Measurements from ENCODE around the gene ARRDC4.

ARRDC4 gene

DNA sequence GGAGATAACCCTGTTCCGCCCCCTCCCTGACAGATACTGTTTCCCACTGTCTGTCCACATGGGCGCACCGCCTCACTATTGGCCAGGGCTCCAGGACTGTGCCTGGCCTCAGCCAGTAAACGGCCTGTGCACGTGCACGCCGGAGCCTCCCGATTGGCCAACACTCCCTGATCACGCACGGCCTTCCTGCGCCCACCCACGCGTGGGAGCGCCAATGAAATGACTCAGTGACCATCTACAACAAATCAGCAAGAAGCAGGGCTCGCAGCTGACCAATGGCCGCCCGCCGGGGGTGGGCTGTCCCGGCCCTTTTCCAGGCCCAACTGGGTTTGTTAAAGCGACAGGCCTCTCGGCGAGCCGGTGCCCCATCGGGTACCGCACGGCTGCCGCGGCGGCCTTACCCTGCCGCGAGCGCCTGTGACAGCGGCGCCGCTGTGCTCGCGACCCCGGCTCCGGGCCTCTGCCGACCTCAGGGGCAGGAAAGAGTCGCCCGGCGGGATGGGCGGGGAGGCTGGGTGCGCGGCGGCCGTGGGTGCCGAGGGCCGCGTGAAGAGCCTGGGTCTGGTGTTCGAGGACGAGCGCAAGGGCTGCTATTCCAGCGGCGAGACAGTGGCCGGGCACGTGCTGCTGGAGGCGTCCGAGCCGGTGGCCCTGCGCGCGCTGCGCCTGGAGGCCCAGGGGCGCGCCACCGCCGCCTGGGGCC is at the start of gene ARRDC4:
Gene ARRDC4 (plus strand): TSS at position 340 of the 703 bp plus-strand sequence. CDS start 159 bp downstream, at position 499.
- peak; percentile 94 for DNase-seq

- DNase-seq: no peak
These were observed 45.8 kb upstream of the ARRDC4 start for GRCh38 chr15:97914711-97915110.

GRCh38 chr15:97915261-97915660 is 45.2 kb upstream of the ARRDC4 start:
- no peak for DNase-seq

DNA sequence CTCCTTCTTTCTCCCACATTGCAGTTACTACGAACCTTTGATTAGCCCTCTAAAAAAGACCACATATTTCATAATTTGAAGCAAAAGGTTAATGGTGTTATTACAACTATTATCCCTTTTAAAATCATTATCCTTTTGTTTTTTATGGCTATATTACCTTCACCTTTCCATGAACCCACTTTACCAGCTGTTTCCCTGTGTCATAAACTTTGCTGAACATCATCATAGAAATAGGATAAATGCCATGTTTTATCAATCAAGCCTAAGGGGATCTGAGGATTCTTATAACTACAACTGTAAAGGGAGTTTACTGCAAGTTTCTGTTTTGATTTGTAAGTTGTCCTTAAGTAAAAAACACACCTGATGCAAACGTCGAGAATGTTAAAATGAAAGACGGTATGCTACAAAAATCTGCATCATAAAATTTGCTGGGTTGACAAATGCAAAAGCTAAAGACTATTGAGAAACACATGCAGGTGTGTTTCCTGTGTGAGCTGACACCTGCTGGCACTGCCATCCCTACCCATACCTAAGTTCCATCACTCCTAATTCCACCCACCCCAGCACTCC is 39.1 kb upstream of the ARRDC4 start:
- DNase-seq: no peak

GRCh38 chr15:97929456-97930229 is 30.9 kb upstream of the ARRDC4 start:
- DNase-seq: no peak

GRCh38 chr15:97930230-97930629 is 30.3 kb upstream of the ARRDC4 start:
- DNase-seq: no peak

DNA sequence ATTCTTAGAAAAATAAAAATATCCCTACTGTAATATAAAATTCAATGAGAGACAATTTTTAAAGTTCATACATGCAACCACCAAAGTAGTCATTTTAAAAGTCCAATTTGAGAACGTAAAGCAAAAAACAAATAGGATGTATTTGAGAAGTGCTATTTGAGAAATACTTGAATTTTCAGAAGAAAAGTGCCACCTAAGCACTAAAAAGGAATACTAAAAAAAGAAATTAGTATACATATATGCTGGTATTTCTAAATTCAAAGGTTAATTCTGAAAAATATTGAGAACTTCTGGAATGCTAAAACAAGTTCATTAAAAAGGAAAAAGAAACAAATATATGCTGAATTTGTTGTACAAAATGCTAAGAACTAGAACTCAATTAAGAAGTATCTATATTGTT is 29.2 kb upstream of the ARRDC4 start:
- DNase-seq: no peak

DNA sequence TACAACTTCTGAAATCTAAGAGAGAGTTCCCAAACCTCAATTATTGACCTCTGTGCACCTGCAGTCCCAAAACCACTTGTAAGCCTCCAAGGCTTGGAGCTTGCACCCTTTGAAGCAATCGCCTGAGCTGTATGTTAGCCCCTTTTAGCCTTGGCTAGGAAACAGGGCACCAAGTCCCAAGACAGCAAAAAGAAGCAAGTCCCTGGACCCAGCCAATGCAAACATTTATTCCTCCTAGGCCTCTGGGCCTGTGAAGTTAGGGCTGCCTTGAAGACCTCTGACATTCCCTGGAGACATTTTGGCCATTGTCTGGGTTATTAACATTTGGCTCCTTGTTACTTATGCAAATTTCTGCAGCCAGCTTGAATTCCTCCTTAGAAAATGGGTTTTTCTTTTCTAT is 26.9 kb upstream of the ARRDC4 start:
- DNase-seq: no peak

- no peak for DNase-seq
These were observed 19.5 kb upstream of the ARRDC4 start for GRCh38 chr15:97940993-97941392.

GRCh38 chr15:97941572-97941971 is 18.9 kb upstream of the ARRDC4 start:
- DNase-seq: no peak

DNA sequence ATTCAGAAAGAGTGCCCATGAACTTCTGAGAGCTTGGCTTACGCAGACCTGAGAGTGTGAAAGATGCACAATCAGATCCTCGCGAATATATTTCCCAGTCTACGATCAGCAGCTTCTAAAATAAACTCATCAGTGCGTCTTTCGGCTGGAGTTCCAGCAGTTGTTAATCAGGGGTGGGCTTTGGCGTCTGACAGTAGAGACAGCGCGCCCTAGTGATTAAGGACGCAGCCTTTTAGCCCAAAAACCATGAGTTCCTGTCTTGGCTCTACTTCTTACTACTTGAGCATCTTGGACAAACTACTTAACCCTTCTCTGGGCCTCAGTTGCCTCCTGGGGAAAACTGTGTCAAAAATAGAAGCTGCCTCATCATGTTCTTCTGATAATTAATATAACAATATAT is 15.8 kb upstream of the ARRDC4 start:
- no peak for DNase-seq

- DNase-seq: no peak
These were observed 12.8 kb upstream of the ARRDC4 start for GRCh38 chr15:97947465-97948260.

DNA sequence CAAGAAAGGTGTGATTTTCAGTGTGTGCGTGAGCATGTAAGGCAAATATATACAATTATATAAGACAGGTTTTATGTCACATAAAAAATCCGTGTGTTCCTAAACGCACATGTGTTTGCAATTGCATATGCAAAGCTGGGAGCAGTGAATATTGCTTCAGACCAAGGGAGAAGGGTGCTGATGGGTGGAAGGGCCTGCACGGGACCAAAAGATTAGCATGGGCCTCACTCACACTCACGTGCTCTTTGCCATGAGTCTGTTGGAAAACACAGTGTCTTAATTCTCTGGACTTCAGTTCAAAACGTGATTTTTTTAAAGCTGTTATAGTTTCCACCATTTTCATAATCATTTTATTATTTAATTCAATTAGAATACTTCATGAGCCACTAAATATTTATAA is 7.2 kb upstream of the ARRDC4 start:
- DNase-seq: no peak

DNA sequence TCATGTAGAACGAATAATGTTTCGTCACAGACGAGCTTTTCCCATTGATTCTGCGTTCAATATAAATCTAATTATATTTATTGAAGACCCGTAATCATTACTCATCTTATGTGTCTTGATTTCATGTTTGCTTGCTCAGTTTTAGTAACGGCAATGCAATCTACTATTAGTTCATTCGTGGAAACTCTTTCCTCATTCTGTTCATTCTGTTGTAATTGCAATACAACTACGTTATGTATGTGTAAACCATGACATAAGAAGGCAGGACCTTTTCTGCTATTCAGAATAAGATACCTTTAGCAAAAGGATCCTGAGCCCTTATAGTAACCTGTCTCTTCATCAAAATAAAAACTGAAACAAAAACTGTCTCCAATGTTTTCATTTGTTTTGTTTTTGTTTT is 6.8 kb upstream of the ARRDC4 start:
- no peak for DNase-seq

DNA sequence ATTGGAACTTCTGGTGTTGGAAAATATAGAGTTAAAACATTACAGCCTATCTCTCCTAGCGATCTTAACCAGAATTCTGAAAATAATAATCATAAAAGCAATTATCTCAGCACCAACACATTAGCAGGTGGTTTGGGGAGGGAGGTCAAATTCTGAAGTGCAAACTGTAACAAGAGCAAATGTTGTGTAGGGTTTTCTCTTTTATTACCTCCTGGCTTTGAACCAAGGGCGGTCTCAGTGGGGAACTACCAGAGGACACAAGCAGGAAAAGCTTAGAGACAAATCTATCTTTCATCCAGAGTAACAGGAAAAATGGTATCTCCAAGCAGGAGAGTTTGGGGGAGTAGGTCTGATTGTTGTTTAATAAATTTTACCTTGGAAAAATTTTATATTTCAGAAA is 5.5 kb upstream of the ARRDC4 start:
- no peak for DNase-seq

- DNase-seq: no peak
These were observed 5.0 kb upstream of the ARRDC4 start for GRCh38 chr15:97955529-97955928.

DNA sequence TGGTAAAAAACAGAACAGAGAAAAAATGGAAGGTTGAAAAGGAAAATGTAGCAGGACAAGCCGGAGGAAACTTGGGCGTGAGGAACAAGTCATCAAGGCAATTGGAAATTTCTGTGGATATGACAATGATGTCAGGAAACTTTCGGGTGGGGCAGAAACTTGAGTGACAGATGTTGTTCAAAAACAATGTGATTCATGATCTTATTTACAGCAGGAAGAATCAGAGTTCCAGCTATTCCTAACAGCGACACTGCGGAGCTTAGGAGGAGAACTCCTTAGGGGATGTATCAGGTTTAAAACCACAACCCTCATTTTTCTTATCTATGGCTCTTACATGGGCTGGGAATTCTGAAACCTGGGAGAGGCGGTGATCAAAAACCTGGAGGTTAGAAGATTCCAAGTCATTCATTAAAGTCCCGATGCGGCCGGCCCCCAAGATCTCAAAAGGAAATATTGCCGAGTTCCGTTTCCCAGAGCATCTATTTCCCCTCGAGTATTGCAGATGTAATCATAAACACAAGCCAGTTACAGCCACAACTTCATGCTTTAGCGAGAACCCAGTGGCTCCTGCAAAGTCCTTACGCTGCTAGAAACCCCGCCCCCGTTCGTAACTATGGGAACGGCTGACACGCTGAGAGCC is 659 bp upstream of the ARRDC4 start:
- DNase-seq: no peak

GRCh38 chr15:97961067-97961954 is 808 bp downstream of the ARRDC4 start:
- DNase-seq: peak; percentile 41

DNA sequence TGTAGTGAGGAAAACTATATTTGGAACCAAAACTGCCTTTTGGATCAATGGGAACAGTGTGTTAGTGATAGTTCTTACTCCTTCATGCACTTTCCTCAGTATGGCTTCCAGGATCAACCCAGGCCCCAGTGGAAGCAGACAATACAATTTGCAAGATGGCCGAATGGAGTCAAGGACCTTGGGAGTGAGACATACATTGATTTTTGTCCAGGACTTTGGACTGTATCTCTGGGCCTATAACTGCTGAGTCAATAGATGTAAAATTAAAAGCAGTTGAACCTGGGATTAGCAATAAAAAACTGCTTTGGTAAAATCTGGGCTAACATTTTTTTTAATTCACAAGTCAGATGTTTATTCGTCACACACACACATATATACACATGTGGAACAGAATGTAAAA is 1.8 kb downstream of the ARRDC4 start:
- no peak for DNase-seq

- DNase-seq: no peak
These were observed 3.3 kb downstream of the ARRDC4 start for GRCh38 chr15:97963779-97964178.

GRCh38 chr15:97966246-97966645 is 5.7 kb downstream of the ARRDC4 start:
- DNase-seq: no peak
